ENCODE results near the gene PTPRN2. TPM values are rescaled to one million over a fixed set of nuclear protein-coding genes. Genes with fewer than 3 reads are reported as not detected.

Gene PTPRN2
- total and polyA plus RNA-seq, 2 experiments from 2014 or later: 0.28 TPM; not detected in 1

GRCh38 chr7:157990226-157990880 lies 597.3 kb downstream of the PTPRN2 start:
- Histone ChIP-seq H3K4me3 (no peak overlapping the region), H3K27me3 (no peaks in the 10 kb centered on the region), H3K36me3 (no peaks in the 10 kb centered on the region), H3K27ac (no peak overlapping the region), H3K9me3 (ENCODE audit: low read depth) (no peaks in the 10 kb centered on the region), H3K4me1 (ENCODE audit: low read depth) (no peaks in the 10 kb centered on the region)
- TF ChIP-seq CTCF (IDR thresholded peaks at IDR 0.05; ENCODE audit: low read depth, low read length): no peak
- DNase-seq (ENCODE audit: low read depth in 1 of 2, low spot score in 1 of 2): no peak

- no peaks in the 10 kb centered on the region for H3K4me1 ChIP-seq (ENCODE audit: low read depth)
- TF ChIP-seq CTCF (IDR thresholded peaks at IDR 0.05; ENCODE audit: low read depth, low read length): no peak
Observed at GRCh38 chr7:157989589-157989988, 598.0 kb downstream of the PTPRN2 start.

GRCh38 chr7:157987906-157988305 lies 599.7 kb downstream of the PTPRN2 start:
- TF ChIP-seq CTCF (IDR thresholded peaks at IDR 0.05; ENCODE audit: low read depth, low read length): no peak
- H3K9me3 ChIP-seq (ENCODE audit: low read depth): no peaks in the 10 kb centered on the region
- H3K36me3 ChIP-seq: no peaks in the 10 kb centered on the region
- H3K4me1 ChIP-seq (ENCODE audit: low read depth): no peaks in the 10 kb centered on the region
- no peak overlapping the region for H3K4me3 ChIP-seq
- no peak for DNase-seq (ENCODE audit: low read depth in 1 of 2, low spot score in 1 of 2)
- H3K27me3 ChIP-seq: no peaks in the 10 kb centered on the region
- H3K27ac ChIP-seq: no peak overlapping the region

More at GRCh38 chr7:157989589-157989988, 598.0 kb downstream of the PTPRN2 start:
- Histone ChIP-seq H3K27me3 (no peaks in the 10 kb centered on the region), H3K4me3 (no peak overlapping the region), H3K9me3 (ENCODE audit: low read depth) (no peaks in the 10 kb centered on the region), H3K27ac (no peak overlapping the region), H3K36me3 (no peaks in the 10 kb centered on the region)
- DNase-seq (ENCODE audit: low read depth in 1 of 2, low spot score in 1 of 2): no peak

GRCh38 chr7:157986051-157986450 lies 601.6 kb downstream of the PTPRN2 start:
- Histone ChIP-seq H3K36me3 (no peaks in the 10 kb centered on the region), H3K27me3 (no peaks in the 10 kb centered on the region), H3K4me3 (no peak overlapping the region), H3K9me3 (ENCODE audit: low read depth) (no peaks in the 10 kb centered on the region), H3K4me1 (ENCODE audit: low read depth) (no peaks in the 10 kb centered on the region), H3K27ac (no peak overlapping the region)
- no peak for TF ChIP-seq CTCF (IDR thresholded peaks at IDR 0.05; ENCODE audit: low read depth, low read length)
- no peak for DNase-seq (ENCODE audit: low read depth in 1 of 2, low spot score in 1 of 2)

- TF ChIP-seq CTCF (IDR thresholded peaks at IDR 0.05; ENCODE audit: low read depth, low read length): no peak
- Histone ChIP-seq H3K27ac (no peak overlapping the region), H3K4me3 (no peak overlapping the region), H3K36me3 (no peaks in the 10 kb centered on the region), H3K27me3 (no peaks in the 10 kb centered on the region), H3K4me1 (ENCODE audit: low read depth) (no peaks in the 10 kb centered on the region), H3K9me3 (ENCODE audit: low read depth) (no peaks in the 10 kb centered on the region)
- DNase-seq (ENCODE audit: low read depth in 1 of 2, low spot score in 1 of 2): no peak
Observed at GRCh38 chr7:157985636-157986035, 602.0 kb downstream of the PTPRN2 start.

Data from cardiac muscle cell (in vitro differentiated cells and primary cell).